HepG2 (cell line): ENCODE measurements around the gene ACTL7B. TPM values are rescaled to one million over a fixed set of nuclear protein-coding genes. Genes with fewer than 3 reads are reported as not detected.

ENCODE experiments used
- ASH2L ChIP-seq: fragments of 300-600, 200-600 bp; sonication (generic); IDR thresholded peaks from 2 replicates; pipeline ENCODE4 v1.7.0; 2017; ENCODE audit warnings: low read depth, mild to moderate bottlenecking, moderate library complexity, mixed read lengths, low read length; ENCODE audit not compliant: insufficient read length
- EEA1 ChIP-seq: sonication (generic); formaldehyde crosslinking; IDR thresholded peaks from 2 replicates; pipeline ENCODE4 v1.5.1; 2020; ENCODE audit warnings: mild to moderate bottlenecking, missing genetic modification reagents, borderline replicate concordance
- FOSL2 ChIP-seq: sonication (generic); formaldehyde crosslinking; IDR thresholded peaks from 2 replicates; pipeline ENCODE4 v1.4.0; 2020; ENCODE audit warnings: missing genetic modification reagents
- HNRNPL ChIP-seq: fragments of 200-400 bp; formaldehyde crosslinking; IDR thresholded peaks from 2 replicates; pipeline ENCODE4 v1.6.1; 2017; ENCODE audit warnings: mild to moderate bottlenecking, low read depth, low read length
- JUND ChIP-seq: sonication (generic); formaldehyde crosslinking; IDR thresholded peaks from 2 replicates; pipeline ENCODE4 v1.8.0; 2022; ENCODE audit warnings: mild to moderate bottlenecking, missing genetic modification reagents
- KDM2A ChIP-seq: sonication (generic); formaldehyde crosslinking; IDR thresholded peaks from 2 replicates; pipeline ENCODE4 v1.4.0; 2020; ENCODE audit warnings: low read depth, missing genetic modification reagents, borderline replicate concordance
- NPAS2 ChIP-seq: sonication (generic); formaldehyde crosslinking; IDR thresholded peaks from 2 replicates; pipeline ENCODE4 v1.8.0; 2022; ENCODE audit warnings: mild to moderate bottlenecking, missing genetic modification reagents, borderline replicate concordance
- SRF ChIP-seq: IDR thresholded peaks from 2 replicates; pipeline ENCODE4 v1.6.1; 2011; ENCODE audit warnings: mild to moderate bottlenecking, low read depth, low read length, moderate library complexity
- ZKSCAN5 ChIP-seq: sonication (generic); formaldehyde crosslinking; IDR thresholded peaks from 2 replicates; pipeline ENCODE4 v1.5.1; 2020; ENCODE audit warnings: mild to moderate bottlenecking, missing genetic modification reagents
- ZNF629 ChIP-seq: sonication (generic); formaldehyde crosslinking; conservative IDR thresholded peaks from 2 replicates; pipeline ENCODE4 v1.5.0; 2020; ENCODE audit warnings: missing genetic modification reagents
- ZNF7 ChIP-seq: IDR thresholded peaks from 2 replicates; pipeline ENCODE4 v1.6.1; 2016; ENCODE audit warnings: missing biosample characterization, missing genetic modification reagents
- ZNF746 ChIP-seq: sonication (generic); formaldehyde crosslinking; IDR thresholded peaks from 2 replicates; pipeline ENCODE4 v1.8.0; 2022; ENCODE audit warnings: mild to moderate bottlenecking, missing genetic modification reagents
- polyA plus RNA-seq, 8 experiments: library from polyadenylated mRNA; depleted of rRNA in 3 of 8; stranded (reverse) in 7 of 8; unstranded in 1 of 8; fragments of >200 nt; fragmentation: Illumina TruSeq in 4 of 8; extraction: Trizol in 4 of 8; gene quantifications; 2 replicates each; pipeline versions ENCODE4 v1.2.1 to v1.2.3, GENCODE V29; 2011 to 2016; ENCODE audit warnings: low read depth in 4 of 8, missing spikeins in 1 of 8, mixed read lengths in 1 of 8; ENCODE audit not compliant: insufficient read depth in 1 of 8
- total RNA-seq, 5 experiments: library from RNA; depleted of rRNA; stranded (reverse); fragments of >200 nt; fragmentation: Illumina TruSeq; extraction: Trizol; gene quantifications; 2 replicates each; pipeline ENCODE4 v1.2.3, GENCODE V29; 2016; ENCODE audit warnings: low read depth in 1 of 5
- TF ChIP-seq, protein P1 (sequence below): sonication (generic); formaldehyde crosslinking; IDR thresholded peaks from 2 replicates; pipeline ENCODE4 v1.4.0; 2020; ENCODE audit warnings: missing genetic modification reagents
- TF ChIP-seq, protein P2 (sequence below): sonication (generic); formaldehyde crosslinking; IDR thresholded peaks from 2 replicates; pipeline ENCODE4 v1.4.0; 2020; ENCODE audit warnings: missing genetic modification reagents, borderline replicate concordance
- TF ChIP-seq, protein P3 (sequence below): sonication (generic); formaldehyde crosslinking; IDR thresholded peaks from 2 replicates; pipeline ENCODE4 v1.4.0; 2020; ENCODE audit warnings: low read depth, mild to moderate bottlenecking, missing genetic modification reagents
- TF ChIP-seq, protein P4 (sequence below): sonication (generic); formaldehyde crosslinking; IDR thresholded peaks from 2 replicates; pipeline ENCODE4 v1.5.1; 2020; ENCODE audit warnings: mild to moderate bottlenecking, missing genetic modification reagents, borderline replicate concordance
- TF ChIP-seq, protein P5 (sequence below): IDR thresholded peaks from 2 replicates; pipeline ENCODE4 v1.6.1; 2016; ENCODE audit warnings: mild to moderate bottlenecking, missing biosample characterization, missing genetic modification reagents
- TF ChIP-seq, protein P6 (sequence below): sonication (generic); formaldehyde crosslinking; IDR thresholded peaks from 2 replicates; pipeline ENCODE4 v1.4.0; 2020; ENCODE audit warnings: missing genetic modification reagents; ENCODE audit errors: not compliant biosample characterization
- TF ChIP-seq, protein P7 (sequence below): sonication (generic); formaldehyde crosslinking; IDR thresholded peaks from 2 replicates; pipeline ENCODE4 v1.5.0; 2020; ENCODE audit warnings: missing genetic modification reagents, mild to moderate bottlenecking, borderline replicate concordance

The ACTL7B gene
- total and polyA plus RNA-seq, 2 of the 13 experiments (the other 11 are each of a cell fraction or from before 2014, with no cell fraction given) = 0.07 to 0.11 TPM

DNA sequence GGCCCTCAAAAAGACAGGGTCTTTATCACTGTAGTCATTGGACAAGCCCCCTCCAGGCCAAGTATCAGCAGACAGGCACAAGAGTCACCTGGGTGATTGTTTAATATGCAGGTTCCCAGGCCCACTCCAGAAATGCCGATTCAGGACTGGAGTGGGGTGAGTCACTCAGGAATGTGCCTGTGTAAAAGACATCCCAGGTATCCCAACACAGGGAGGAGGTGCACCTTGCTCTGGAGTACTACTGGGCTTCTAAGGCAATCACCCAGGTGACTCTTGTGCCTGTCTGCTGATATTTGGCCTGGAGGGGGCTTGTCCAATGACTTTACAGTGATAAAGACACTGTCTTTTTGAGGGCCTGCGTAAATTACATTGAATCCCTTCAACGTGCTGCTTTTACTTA lies 40.6 kb downstream of the ACTL7B start (continued):
- TF ChIP-seq, protein P1, sequence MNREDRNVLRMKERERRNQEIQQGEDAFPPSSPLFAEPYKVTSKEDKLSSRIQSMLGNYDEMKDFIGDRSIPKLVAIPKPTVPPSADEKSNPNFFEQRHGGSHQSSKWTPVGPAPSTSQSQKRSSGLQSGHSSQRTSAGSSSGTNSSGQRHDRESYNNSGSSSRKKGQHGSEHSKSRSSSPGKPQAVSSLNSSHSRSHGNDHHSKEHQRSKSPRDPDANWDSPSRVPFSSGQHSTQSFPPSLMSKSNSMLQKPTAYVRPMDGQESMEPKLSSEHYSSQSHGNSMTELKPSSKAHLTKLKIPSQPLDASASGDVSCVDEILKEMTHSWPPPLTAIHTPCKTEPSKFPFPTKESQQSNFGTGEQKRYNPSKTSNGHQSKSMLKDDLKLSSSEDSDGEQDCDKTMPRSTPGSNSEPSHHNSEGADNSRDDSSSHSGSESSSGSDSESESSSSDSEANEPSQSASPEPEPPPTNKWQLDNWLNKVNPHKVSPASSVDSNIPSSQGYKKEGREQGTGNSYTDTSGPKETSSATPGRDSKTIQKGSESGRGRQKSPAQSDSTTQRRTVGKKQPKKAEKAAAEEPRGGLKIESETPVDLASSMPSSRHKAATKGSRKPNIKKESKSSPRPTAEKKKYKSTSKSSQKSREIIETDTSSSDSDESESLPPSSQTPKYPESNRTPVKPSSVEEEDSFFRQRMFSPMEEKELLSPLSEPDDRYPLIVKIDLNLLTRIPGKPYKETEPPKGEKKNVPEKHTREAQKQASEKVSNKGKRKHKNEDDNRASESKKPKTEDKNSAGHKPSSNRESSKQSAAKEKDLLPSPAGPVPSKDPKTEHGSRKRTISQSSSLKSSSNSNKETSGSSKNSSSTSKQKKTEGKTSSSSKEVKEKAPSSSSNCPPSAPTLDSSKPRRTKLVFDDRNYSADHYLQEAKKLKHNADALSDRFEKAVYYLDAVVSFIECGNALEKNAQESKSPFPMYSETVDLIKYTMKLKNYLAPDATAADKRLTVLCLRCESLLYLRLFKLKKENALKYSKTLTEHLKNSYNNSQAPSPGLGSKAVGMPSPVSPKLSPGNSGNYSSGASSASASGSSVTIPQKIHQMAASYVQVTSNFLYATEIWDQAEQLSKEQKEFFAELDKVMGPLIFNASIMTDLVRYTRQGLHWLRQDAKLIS (CRISPR knock-in tag) = no peak
- peak; percentile 90 for TF ChIP-seq FOSL2 (CRISPR knock-in tag)
- TF ChIP-seq, protein P2, sequence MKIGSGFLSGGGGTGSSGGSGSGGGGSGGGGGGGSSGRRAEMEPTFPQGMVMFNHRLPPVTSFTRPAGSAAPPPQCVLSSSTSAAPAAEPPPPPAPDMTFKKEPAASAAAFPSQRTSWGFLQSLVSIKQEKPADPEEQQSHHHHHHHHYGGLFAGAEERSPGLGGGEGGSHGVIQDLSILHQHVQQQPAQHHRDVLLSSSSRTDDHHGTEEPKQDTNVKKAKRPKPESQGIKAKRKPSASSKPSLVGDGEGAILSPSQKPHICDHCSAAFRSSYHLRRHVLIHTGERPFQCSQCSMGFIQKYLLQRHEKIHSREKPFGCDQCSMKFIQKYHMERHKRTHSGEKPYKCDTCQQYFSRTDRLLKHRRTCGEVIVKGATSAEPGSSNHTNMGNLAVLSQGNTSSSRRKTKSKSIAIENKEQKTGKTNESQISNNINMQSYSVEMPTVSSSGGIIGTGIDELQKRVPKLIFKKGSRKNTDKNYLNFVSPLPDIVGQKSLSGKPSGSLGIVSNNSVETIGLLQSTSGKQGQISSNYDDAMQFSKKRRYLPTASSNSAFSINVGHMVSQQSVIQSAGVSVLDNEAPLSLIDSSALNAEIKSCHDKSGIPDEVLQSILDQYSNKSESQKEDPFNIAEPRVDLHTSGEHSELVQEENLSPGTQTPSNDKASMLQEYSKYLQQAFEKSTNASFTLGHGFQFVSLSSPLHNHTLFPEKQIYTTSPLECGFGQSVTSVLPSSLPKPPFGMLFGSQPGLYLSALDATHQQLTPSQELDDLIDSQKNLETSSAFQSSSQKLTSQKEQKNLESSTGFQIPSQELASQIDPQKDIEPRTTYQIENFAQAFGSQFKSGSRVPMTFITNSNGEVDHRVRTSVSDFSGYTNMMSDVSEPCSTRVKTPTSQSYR (CRISPR knock-in tag) = no peak
- TF ChIP-seq NPAS2 (CRISPR knock-in tag) = no peak
- TF ChIP-seq JUND (CRISPR knock-in tag) = 0 out of 2 replicates have a peak, but pooled peaks have one; percentile 9
- no peak for TF ChIP-seq ZNF746 (CRISPR knock-in tag)
- no peak for TF ChIP-seq ASH2L
- no peak for TF ChIP-seq SRF
- TF ChIP-seq, protein P3, sequence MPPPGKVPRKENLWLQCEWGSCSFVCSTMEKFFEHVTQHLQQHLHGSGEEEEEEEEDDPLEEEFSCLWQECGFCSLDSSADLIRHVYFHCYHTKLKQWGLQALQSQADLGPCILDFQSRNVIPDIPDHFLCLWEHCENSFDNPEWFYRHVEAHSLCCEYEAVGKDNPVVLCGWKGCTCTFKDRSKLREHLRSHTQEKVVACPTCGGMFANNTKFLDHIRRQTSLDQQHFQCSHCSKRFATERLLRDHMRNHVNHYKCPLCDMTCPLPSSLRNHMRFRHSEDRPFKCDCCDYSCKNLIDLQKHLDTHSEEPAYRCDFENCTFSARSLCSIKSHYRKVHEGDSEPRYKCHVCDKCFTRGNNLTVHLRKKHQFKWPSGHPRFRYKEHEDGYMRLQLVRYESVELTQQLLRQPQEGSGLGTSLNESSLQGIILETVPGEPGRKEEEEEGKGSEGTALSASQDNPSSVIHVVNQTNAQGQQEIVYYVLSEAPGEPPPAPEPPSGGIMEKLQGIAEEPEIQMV (CRISPR knock-in tag) = no peak
- TF ChIP-seq, protein P4, sequence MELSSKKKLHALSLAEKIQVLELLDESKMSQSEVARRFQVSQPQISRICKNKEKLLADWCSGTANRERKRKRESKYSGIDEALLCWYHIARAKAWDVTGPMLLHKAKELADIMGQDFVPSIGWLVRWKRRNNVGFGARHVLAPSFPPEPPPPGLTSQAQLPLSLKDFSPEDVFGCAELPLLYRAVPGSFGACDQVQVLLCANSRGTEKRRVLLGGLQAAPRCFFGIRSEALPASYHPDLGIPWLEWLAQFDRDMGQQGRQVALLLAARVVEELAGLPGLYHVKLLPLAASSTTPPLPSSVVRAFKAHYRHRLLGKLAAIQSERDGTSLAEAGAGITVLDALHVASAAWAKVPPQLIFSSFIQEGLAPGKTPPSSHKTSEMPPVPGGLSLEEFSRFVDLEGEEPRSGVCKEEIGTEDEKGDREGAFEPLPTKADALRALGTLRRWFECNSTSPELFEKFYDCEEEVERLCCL = no peak
- peak; percentile 63 for TF ChIP-seq ZNF7 (CRISPR knock-in tag)
- no peak for TF ChIP-seq ZKSCAN5 (CRISPR knock-in tag)
- TF ChIP-seq ZNF629 (CRISPR knock-in tag) = no peak
- no peak for TF ChIP-seq HNRNPL
- TF ChIP-seq, protein P5, sequence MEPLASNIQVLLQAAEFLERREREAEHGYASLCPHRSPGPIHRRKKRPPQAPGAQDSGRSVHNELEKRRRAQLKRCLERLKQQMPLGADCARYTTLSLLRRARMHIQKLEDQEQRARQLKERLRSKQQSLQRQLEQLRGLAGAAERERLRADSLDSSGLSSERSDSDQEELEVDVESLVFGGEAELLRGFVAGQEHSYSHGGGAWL (CRISPR knock-in tag) = no peak
- TF ChIP-seq EEA1 (CRISPR knock-in tag) = no peak
- TF ChIP-seq, protein P6, sequence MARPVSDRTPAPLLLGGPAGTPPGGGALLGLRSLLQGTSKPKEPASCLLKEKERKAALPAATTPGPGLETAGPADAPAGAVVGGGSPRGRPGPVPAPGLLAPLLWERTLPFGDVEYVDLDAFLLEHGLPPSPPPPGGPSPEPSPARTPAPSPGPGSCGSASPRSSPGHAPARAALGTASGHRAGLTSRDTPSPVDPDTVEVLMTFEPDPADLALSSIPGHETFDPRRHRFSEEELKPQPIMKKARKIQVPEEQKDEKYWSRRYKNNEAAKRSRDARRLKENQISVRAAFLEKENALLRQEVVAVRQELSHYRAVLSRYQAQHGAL (CRISPR knock-in tag) = no peak
- no peak for TF ChIP-seq KDM2A (CRISPR knock-in tag)
- TF ChIP-seq, protein P7, sequence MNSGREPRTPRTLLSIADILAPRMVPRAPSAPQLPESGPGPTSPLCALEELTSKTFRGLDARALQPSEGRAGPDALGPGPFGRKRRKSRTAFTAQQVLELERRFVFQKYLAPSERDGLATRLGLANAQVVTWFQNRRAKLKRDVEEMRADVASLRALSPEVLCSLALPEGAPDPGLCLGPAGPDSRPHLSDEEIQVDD = no peak
